ENCODE measurements around the gene ZNF106. TPM values are rescaled to one million over a fixed set of nuclear protein-coding genes. Genes with fewer than 3 reads are reported as not detected.

Gene ZNF106
- total RNA-seq, 1 donor from 2014 or later, result 56.3 TPM

DNA sequence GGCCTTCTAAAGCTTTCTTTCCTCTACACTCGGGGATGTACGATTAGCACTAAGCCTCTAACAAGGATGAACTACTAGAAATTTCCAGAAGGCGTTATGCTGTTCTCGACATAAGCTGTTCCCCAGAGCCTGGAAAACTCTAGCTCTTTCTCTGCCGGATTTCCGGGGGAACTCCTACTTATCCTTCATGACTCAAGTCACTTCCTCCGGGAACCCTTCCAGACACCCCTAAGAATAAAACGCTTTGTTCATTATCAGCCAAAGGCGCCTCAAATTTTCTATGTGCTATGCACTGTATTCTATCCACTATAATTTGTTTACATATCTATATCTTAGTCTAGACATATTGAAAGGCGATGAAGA is 4.0 kb upstream of the ZNF106 start:
- peak overlapping the region; percentile 99 for H3K4me3 Mint-ChIP-seq (ENCODE audit: unreplicated experiment)
- H3K4me1 Mint-ChIP-seq (ENCODE audit: unreplicated experiment), result peaks cover 64% of the 10 kb centered on the region
- TF ChIP-seq CTCF (IDR thresholded peaks at IDR 0.05; ENCODE audit: unreplicated experiment), result no peak
- H3K36me3 Mint-ChIP-seq (ENCODE audit: low read depth, unreplicated experiment), result peaks cover 9% of the 10 kb centered on the region
- DNase-seq (ENCODE audit: low spot score), result peak; percentile 20
- H3K27ac Mint-ChIP-seq (ENCODE audit: unreplicated experiment), result peak overlapping the region; percentile 96
- H3K9me3 Mint-ChIP-seq (ENCODE audit: unreplicated experiment), result no peaks in the 10 kb centered on the region
- peaks cover 10% of the 10 kb centered on the region for H3K27me3 Mint-ChIP-seq (ENCODE audit: unreplicated experiment)

GRCh38 chr15:42493679-42494078 is 2.7 kb upstream of the ZNF106 start:
- H3K4me1 Mint-ChIP-seq (ENCODE audit: unreplicated experiment), result peaks cover 58% of the 10 kb centered on the region
- peak overlapping the region; percentile 58 for H3K27ac Mint-ChIP-seq (ENCODE audit: unreplicated experiment)
- H3K4me3 Mint-ChIP-seq (ENCODE audit: unreplicated experiment), result no peak overlapping the region
- TF ChIP-seq CTCF (IDR thresholded peaks at IDR 0.05; ENCODE audit: unreplicated experiment), result no peak
- DNase-seq (ENCODE audit: low spot score), result no peak
- H3K27me3 Mint-ChIP-seq (ENCODE audit: unreplicated experiment), result peaks cover 10% of the 10 kb centered on the region
- H3K36me3 Mint-ChIP-seq (ENCODE audit: low read depth, unreplicated experiment), result peaks cover 8% of the 10 kb centered on the region
- H3K9me3 Mint-ChIP-seq (ENCODE audit: unreplicated experiment), result no peaks in the 10 kb centered on the region

GRCh38 chr15:42491539-42492225 is 741 bp upstream of the ZNF106 start:
- no peak for DNase-seq (ENCODE audit: low spot score)
- Mint-ChIP-seq H3K27me3 (ENCODE audit: unreplicated experiment) (peaks cover 9% of the 10 kb centered on the region), H3K27ac (ENCODE audit: unreplicated experiment) (peak overlapping the region; percentile 100), H3K4me1 (ENCODE audit: unreplicated experiment) (peaks cover 50% of the 10 kb centered on the region), H3K36me3 (ENCODE audit: low read depth, unreplicated experiment) (peaks cover 4% of the 10 kb centered on the region), H3K9me3 (ENCODE audit: unreplicated experiment) (no peaks in the 10 kb centered on the region), H3K4me3 (ENCODE audit: unreplicated experiment) (peak overlapping the region; percentile 99)
- TF ChIP-seq CTCF (IDR thresholded peaks at IDR 0.05; ENCODE audit: unreplicated experiment), result no peak

- no peaks in the 10 kb centered on the region for H3K36me3 Mint-ChIP-seq (ENCODE audit: low read depth, unreplicated experiment)
- H3K27ac Mint-ChIP-seq (ENCODE audit: unreplicated experiment), result peak overlapping the region; percentile 100
- peak overlapping the region; percentile 99 for H3K4me3 Mint-ChIP-seq (ENCODE audit: unreplicated experiment)
- no peak for TF ChIP-seq CTCF (IDR thresholded peaks at IDR 0.05; ENCODE audit: unreplicated experiment)
- no peaks in the 10 kb centered on the region for H3K9me3 Mint-ChIP-seq (ENCODE audit: unreplicated experiment)
- H3K4me1 Mint-ChIP-seq (ENCODE audit: unreplicated experiment), result peaks cover 38% of the 10 kb centered on the region
- H3K27me3 Mint-ChIP-seq (ENCODE audit: unreplicated experiment), result peaks cover 4% of the 10 kb centered on the region
- DNase-seq (ENCODE audit: low spot score), result no peak
Observed at GRCh38 chr15:42490291-42490670, 660 bp downstream of the ZNF106 start.

DNA sequence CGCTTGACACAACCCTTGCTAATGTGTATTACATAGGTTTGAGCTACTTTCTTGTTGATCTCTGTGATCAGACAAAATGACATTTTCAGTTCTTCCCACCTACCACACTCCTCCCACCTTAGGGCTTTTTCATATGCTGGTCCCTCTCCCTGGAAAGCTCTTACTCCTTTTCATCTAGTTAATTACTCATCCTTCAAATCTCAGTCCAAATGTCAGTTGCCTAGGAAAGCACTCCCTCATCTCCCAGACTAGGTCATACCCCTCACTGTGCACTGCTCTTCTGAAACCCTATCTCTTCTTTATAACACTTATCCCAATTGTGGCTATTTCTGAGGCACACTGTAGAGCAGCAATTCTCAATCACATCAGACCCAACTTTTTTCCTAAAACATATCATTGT is 7.3 kb downstream of the ZNF106 start:
- Mint-ChIP-seq H3K27ac (ENCODE audit: unreplicated experiment) (no peak overlapping the region), H3K27me3 (ENCODE audit: unreplicated experiment) (peaks cover 2% of the 10 kb centered on the region), H3K4me3 (ENCODE audit: unreplicated experiment) (no peak overlapping the region), H3K4me1 (ENCODE audit: unreplicated experiment) (peaks cover 5% of the 10 kb centered on the region), H3K36me3 (ENCODE audit: low read depth, unreplicated experiment) (peaks cover 6% of the 10 kb centered on the region), H3K9me3 (ENCODE audit: unreplicated experiment) (no peaks in the 10 kb centered on the region)
- TF ChIP-seq CTCF (IDR thresholded peaks at IDR 0.05; ENCODE audit: unreplicated experiment), result no peak
- no peak for DNase-seq (ENCODE audit: low spot score)
